ENCODE results near the gene TUSC1.

GRCh38 chr9:25677301-25678146 lies 720 bp downstream of the TUSC1 start:
- no peak for TF ChIP-seq CTCF (IDR thresholded peaks at IDR 0.05; ENCODE audit: insufficient read depth, low read length)
- TF ChIP-seq POLR2AphosphoS5 (IDR thresholded peaks at IDR 0.05; ENCODE audit: low read depth), result no peak
- TF ChIP-seq GABPA (IDR thresholded peaks at IDR 0.05; ENCODE audit: low read depth), result no peak

All from HL-60 (cell line).